Testis (tissue), 2 donors: ENCODE measurements around the gene CCR3.

Source experiments
- CTCF ChIP-seq, 3 experiments: fragments of 450-650 bp in 2 of 3; fragments of 200-600 bp in 1 of 3; sonication (generic) in 1 of 3; IDR thresholded peaks; one replicate each; pipeline ENCODE4 v1.5.1; 2016 to 2019; ENCODE audit warnings: antibody characterized with exemption in 3 of 3, mild to moderate bottlenecking in 2 of 3, moderate library complexity in 1 of 3
- POLR2A ChIP-seq: fragments of 450-650 bp; IDR thresholded peaks from one replicate; pipeline ENCODE4 v1.6.1; 2017; ENCODE audit warnings: antibody characterized with exemption, mild to moderate bottlenecking, moderate library complexity

DNA sequence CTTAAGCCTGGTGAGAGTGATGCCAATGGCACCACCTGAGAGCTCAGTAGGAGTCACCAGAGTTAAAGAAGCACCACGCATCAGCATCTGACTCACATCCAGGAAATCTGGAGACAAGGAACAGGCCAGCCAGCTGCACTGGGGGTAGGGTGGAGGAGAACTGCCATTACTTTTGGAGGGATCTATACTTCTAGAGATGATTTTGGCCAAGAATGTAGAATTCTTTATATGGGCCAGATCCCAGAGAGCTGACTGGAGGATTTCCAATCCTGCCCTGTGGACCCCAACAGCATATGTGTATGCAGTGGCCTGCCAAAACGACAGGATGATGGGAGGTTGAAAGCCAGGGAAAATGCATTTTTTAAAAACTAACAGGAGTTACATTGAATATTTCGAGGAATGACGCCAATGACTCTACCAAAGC is 29.8 kb downstream of the CCR3 start:
- TF ChIP-seq POLR2A (no peak), CTCF (IDR thresholded peaks at IDR 0.05) (no peak)
